Suprapubic skin (tissue), 4 donors: ENCODE results near the gene CNTNAP1.

ENCODE experiments used
- POLR2A ChIP-seq, 2 donors: fragments of 450-650 bp; IDR thresholded peaks; one replicate each; pipeline ENCODE4 v1.6.1; 2017; ENCODE audit warnings: antibody characterized with exemption in 2 of 2, mild to moderate bottlenecking in 2 of 2, moderate library complexity in 2 of 2
- POLR2AphosphoS5 ChIP-seq, 3 donors: sonication (generic); formaldehyde crosslinking; IDR thresholded peaks; one replicate each; pipeline ENCODE4 v1.6.1; 2017; ENCODE audit warnings: antibody characterized with exemption in 3 of 3
- TF ChIP-seq, protein P1 (sequence below), 2 donors: fragments of 200-600 bp in 1 of 2; fragments of 450-650 bp in 1 of 2; sonication (generic) in 1 of 2; IDR thresholded peaks; one replicate each; pipeline ENCODE4 v1.5.1; 2016 to 2019; ENCODE audit warnings: antibody characterized with exemption in 2 of 2, mild to moderate bottlenecking in 1 of 2, moderate library complexity in 1 of 2

DNA sequence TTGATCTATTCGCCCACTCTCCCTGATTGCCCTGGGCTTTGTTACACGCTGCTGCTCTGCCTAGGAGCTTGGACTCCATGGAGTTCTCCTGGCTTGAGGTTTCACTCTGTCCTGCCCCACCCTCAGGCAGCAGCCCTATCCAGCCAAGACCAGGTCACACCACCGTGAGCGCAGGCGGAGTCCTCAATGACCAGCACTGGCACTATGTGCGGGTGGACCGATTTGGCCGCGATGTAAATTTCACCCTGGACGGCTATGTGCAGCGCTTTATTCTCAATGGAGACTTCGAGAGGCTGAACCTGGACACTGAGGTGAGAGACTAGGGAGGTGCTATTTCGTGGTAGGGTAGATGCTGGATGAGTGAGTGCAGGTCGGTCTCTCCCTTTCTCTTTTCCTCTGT is 3.5 kb downstream of the CNTNAP1 start:
- TF ChIP-seq POLR2A (IDR thresholded peaks at IDR 0.05): no peak
- TF ChIP-seq, protein P1, sequence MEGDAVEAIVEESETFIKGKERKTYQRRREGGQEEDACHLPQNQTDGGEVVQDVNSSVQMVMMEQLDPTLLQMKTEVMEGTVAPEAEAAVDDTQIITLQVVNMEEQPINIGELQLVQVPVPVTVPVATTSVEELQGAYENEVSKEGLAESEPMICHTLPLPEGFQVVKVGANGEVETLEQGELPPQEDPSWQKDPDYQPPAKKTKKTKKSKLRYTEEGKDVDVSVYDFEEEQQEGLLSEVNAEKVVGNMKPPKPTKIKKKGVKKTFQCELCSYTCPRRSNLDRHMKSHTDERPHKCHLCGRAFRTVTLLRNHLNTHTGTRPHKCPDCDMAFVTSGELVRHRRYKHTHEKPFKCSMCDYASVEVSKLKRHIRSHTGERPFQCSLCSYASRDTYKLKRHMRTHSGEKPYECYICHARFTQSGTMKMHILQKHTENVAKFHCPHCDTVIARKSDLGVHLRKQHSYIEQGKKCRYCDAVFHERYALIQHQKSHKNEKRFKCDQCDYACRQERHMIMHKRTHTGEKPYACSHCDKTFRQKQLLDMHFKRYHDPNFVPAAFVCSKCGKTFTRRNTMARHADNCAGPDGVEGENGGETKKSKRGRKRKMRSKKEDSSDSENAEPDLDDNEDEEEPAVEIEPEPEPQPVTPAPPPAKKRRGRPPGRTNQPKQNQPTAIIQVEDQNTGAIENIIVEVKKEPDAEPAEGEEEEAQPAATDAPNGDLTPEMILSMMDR (IDR thresholded peaks at IDR 0.05): no peak
- no peak for TF ChIP-seq POLR2AphosphoS5 (IDR thresholded peaks at IDR 0.05)
